HG02943 (cell line): Measurements from ENCODE around the gene DNAJB12.
"Not testable (repeated sequence)": the region's sequence is repeated elsewhere in the genome, so short reads cannot be mapped to it uniquely, and the experiment has no call there.

ENCODE experiments used
- ATAC-seq: cut with Tn5 transposase; IDR thresholded peaks from one replicate; pipeline ENCODE4 v1.9.1; 2021; ENCODE audit warnings: mild to moderate bottlenecking, low read depth, moderate library complexity; ENCODE audit not compliant: unreplicated experiment

DNAJB12 gene

DNA sequence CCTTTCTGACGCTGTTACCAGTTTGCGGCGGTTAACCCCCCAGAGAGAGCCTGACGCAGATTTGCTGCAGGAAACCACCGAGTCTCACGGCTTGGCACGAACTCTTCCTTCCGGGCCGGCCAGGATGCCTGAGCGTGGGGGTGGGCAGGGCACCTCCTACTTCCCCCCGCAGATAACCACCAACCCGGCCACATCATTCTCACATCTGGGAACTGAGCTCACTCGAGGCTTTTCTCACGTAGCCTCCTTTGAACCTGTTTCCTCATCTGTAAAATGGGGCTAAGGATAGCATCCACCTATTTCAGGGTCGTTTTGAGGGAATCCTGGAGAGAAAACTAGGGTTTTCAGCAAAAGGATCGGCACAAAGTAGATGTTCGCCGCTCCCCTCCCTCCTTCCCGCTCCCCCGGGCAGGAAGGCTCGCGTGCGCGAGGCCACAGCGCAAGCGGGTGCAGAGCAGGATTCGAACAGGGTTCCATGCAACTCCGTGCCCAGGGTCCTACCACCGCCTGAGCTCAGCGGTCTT lies 57.4 kb downstream of the DNAJB12 start:
- ATAC-seq: peak; percentile 63

DNA sequence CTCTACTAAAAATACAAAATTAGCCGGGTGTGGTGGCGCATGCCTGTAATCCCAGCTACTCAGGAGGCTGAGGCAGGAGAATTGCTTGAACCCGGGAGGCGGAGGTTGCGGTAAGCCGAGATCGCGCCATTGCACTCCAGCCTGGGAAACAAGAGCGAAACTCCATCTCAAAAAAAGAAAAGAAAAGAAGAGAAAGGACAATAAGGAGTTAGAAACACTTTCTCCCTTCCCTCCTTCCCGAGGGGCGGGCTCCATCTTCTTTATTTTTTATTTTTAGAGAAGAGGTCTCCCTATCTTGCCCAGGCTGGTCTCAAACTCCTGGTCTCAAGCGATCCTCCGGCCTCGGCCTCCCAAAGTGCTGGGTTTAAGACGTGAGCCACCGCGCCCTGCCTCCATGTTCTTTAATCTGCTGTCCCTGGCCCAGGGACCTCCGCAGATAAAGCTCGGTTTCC lies 57.9 kb downstream of the DNAJB12 start:
- ATAC-seq: not testable (repeated sequence)

DNA sequence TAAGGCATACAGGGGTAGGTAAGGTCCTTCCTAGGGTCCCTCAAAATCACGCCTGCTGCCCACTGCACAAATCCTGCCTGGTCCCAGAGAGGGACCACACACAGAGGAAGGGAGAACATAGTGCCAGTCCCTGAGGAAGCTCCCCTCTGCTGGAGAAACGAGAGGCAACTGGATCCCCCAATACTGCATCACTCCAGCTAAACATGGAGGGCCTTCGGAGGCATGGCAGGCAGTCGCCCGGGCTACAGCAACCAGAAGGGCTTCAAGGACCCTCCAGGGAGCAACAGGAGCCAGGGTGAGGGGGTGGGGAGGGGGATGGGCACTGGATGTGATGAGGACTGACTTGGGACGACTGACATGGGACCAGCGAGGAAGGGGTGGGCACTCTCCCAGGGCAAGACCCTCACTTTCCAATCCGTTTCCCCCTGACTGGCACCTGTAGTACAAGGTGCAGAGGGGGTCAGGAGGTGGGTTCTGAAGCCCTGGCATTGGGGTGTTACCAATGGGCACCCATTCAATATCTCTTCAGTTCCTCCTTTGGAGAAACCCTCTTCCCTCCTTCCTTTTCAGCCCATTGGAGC lies 59.3 kb downstream of the DNAJB12 start:
- ATAC-seq: no peak

DNA sequence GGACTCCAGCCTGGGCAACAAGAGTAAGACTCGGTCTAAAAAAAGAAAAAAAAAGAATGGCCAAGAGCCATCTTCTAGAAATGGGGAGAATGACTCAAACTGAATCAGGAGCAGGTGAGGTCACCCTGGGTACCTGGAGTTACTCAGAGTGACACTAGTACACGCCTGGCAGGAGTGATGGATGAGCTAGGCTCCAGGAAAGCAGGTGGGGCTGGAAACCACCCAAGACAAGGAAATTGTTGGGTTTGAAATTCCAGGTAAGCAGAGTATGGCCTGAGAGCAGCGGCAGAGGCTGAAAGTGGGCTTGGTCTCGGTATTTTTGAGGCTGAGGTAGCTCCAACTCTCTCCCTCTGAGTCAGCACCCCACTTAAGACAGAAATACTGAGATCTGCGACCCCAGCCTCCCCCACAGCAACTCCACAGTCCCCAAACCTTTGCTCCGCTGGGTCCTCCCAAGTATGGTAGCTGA lies 62.5 kb downstream of the DNAJB12 start:
- no peak for ATAC-seq

DNA sequence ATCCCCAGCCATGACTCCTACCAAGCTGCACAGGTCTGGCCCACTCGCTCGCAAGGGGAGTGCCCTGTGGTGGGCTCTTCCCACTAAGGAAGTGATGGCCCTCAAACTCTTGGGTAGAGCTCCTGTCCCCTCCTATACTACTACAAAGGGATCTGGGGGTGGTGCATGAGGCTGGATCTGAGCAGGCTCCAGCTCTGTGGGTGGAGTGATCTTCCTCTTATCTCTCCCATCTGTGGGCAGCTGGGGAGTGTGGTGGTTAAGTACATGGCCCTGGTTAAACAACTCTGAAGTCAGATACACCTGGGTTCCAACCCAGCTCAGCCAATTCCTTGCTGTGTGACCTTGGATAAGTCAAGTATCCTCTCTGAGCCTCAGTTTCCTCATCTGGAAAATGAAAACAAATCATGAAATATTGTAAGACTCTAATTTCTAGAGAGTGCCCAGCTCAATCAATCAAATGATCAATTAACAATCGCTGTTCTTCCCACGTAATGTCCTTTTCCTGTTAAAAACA lies 63.6 kb downstream of the DNAJB12 start:
- ATAC-seq: no peak

DNA sequence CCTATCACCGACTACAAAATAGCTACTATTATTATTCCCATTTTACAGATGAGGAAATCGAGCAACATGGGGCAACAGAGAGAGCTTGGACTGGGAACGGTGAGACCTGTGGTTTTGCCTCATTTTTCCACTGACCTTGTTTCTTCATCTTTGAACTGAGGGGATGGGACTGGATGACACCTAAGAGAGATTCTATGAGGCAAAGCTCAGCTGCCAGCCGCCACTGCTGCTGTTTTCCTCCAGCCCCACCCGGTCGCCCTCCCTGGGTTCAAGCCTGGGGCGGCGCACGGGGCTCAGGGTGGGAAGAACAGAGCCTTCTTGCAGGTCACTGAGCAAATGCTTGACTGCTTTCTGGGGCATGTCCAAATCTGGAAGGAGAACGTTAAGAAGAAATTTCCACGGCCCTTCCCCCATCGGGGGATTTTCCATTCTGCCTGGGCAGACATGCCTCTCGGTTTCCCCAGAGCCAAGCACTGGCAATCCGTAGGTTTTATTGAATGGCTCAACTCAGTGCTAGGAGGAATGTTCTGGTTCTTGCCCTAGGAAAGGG lies 68.7 kb downstream of the DNAJB12 start:
- no peak for ATAC-seq

DNA sequence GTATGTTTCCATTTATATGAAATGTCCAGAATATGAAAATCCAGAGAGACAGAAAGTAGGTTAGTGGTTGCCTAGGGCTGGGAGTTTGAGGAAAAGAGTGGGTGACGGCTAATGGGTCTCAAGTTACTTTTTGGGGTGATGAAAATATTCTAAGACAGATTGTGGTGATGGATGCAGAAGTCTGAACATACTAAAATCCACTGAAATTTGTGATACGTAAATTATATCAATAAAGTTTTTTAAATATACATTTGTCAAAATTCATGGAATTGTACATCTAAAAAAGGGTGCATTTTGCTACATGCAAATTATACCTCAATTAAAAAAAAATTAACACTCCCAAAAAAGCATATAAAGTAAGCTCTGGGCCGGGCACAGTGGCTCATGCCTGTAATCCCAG lies 71.6 kb downstream of the DNAJB12 start:
- no peak for ATAC-seq
